IMR-90 (cell line): Measurements from ENCODE around the gene RPL10A. TPM values are rescaled to one million over a fixed set of nuclear protein-coding genes. Genes with fewer than 3 reads are reported as not detected.

Source experiments
- ATAC-seq: fragments of 200-7000 bp; cut with Tn5 transposase; 2 replicates; pipeline ENCODE4 v1.9.1; 2020; ENCODE audit warnings: low read depth, mild to moderate bottlenecking, moderate library complexity
- BruUV-seq: library from RNA; stranded (reverse); fragments of 400-500 nt; replicated peaks from 2 replicates; lab custom pipeline; 2021; lab: Mats Ljungman, UMichigan
- CTCF ChIA-PET: fragments of 300-600 bp; formaldehyde crosslinking; extraction: SDS; loops from one replicate; lab custom pipeline; 2021; ENCODE audit warnings: antibody characterized with exemption; lab: Yijun Ruan, JAX
- POLR2A ChIA-PET: fragments of 300-600 bp; sonication (Branson Sonifier 250); formaldehyde crosslinking; loops from one replicate; lab custom pipeline; 2022; ENCODE audit warnings: antibody characterized with exemption; ENCODE audit not compliant: unreplicated experiment; lab: Charles Lee
- DNase-seq: peaks from one replicate; pipeline ENCODE4 v3.0.0; 2013
- H2AFZ ChIP-seq: replicated peaks from 2 replicates; pipeline ENCODE3; 2013; ENCODE audit warnings: low read length, mild to moderate bottlenecking; ENCODE audit not compliant: poor library complexity
- H2AK5ac ChIP-seq: 2 replicates; pipeline ENCODE4 v1.6.1; 2013; ENCODE audit warnings: low read depth, low read length, inconsistent platforms
- H2AK9ac ChIP-seq: replicated peaks from 2 replicates; pipeline ENCODE3; 2013; ENCODE audit warnings: mild to moderate bottlenecking, low read depth, low read length, moderate library complexity; ENCODE audit not compliant: poor library complexity
- H2BK120ac ChIP-seq: 2 replicates; pipeline ENCODE4 v1.6.1; 2013; ENCODE audit warnings: low read depth, low read length, inconsistent platforms
- H2BK15ac ChIP-seq: 3 replicates; pipeline ENCODE4 v1.6.1; 2013; ENCODE audit warnings: low read depth, low read length, inconsistent platforms
- H2BK20ac ChIP-seq: 2 replicates; pipeline ENCODE4 v1.6.1; 2013; ENCODE audit warnings: low read depth, mild to moderate bottlenecking, inconsistent platforms, low read length, moderate library complexity
- H2BK5ac ChIP-seq: 2 replicates; pipeline ENCODE4 v1.6.1; 2013; ENCODE audit warnings: mild to moderate bottlenecking, low read depth, low read length, inconsistent platforms; ENCODE audit not compliant: poor library complexity, severe bottlenecking
- H3K14ac ChIP-seq: replicated peaks from 2 replicates; pipeline ENCODE4 v1.6.1; 2013; ENCODE audit warnings: low read depth, low read length, inconsistent platforms
- H3K18ac ChIP-seq: 2 replicates; pipeline ENCODE4 v1.6.1; 2013; ENCODE audit warnings: low read depth, low read length, control low read depth
- H3K23ac ChIP-seq: 2 replicates; pipeline ENCODE4 v1.6.1; 2013; ENCODE audit warnings: low read depth, low read length, inconsistent platforms
- H3K27ac ChIP-seq: 2 replicates; pipeline ENCODE4 v1.5.1; 2013; ENCODE audit warnings: mild to moderate bottlenecking, control low read depth, low read length; ENCODE audit not compliant: insufficient read depth
- H3K27me3 ChIP-seq: 2 replicates; pipeline ENCODE4 v1.6.1; 2013; ENCODE audit warnings: low read length; ENCODE audit not compliant: control insufficient read depth, insufficient read depth
- H3K36me3 ChIP-seq: 2 replicates; pipeline ENCODE4 v1.6.1; 2013; ENCODE audit warnings: low read length, mixed read lengths; ENCODE audit not compliant: control insufficient read depth, insufficient read depth
- H3K4ac ChIP-seq: 2 replicates; pipeline ENCODE4 v1.6.1; 2013; ENCODE audit warnings: low read depth, low read length, inconsistent platforms
- H3K4me1 ChIP-seq: 2 replicates; pipeline ENCODE4 v1.6.1; 2013; ENCODE audit warnings: low read length, mixed read lengths; ENCODE audit not compliant: control insufficient read depth, insufficient read depth
- H3K4me2 ChIP-seq: 2 replicates; pipeline ENCODE4 v1.6.1; 2013; ENCODE audit warnings: low read depth, mild to moderate bottlenecking, control low read depth, low read length, moderate library complexity
- H3K4me3 ChIP-seq: 2 replicates; pipeline ENCODE4 v1.5.1; 2013; ENCODE audit warnings: low read depth, mild to moderate bottlenecking, control low read depth, low read length, moderate library complexity; ENCODE audit not compliant: insufficient read depth
- H3K56ac ChIP-seq: 2 replicates; pipeline ENCODE4 v1.6.1; 2013; ENCODE audit warnings: low read length, inconsistent platforms; ENCODE audit not compliant: insufficient read depth; ENCODE audit errors: extremely low read depth
- H3K79me1 ChIP-seq, 2 experiments: 2 replicates each; pipeline ENCODE4 v1.6.1; 2013; ENCODE audit warnings: low read length in 2 of 2, inconsistent platforms in 1 of 2, low read depth in 1 of 2
- H3K9ac ChIP-seq: 2 replicates; pipeline ENCODE4 v1.6.1; 2013; ENCODE audit warnings: low read depth, low read length, control low read depth
- H3K9me1 ChIP-seq: 2 replicates; pipeline ENCODE4 v1.6.1; 2013; ENCODE audit warnings: low read length, inconsistent platforms; ENCODE audit not compliant: insufficient read depth
- H3K9me3 ChIP-seq: 2 replicates; pipeline ENCODE4 v1.6.1; 2013; ENCODE audit warnings: low read length; ENCODE audit not compliant: control insufficient read depth, insufficient read depth
- H4K20me1 ChIP-seq: 2 replicates; pipeline ENCODE4 v1.6.1; 2013; ENCODE audit warnings: low read length, inconsistent platforms; ENCODE audit not compliant: insufficient read depth
- H4K5ac ChIP-seq: 2 replicates; pipeline ENCODE4 v1.6.1; 2013; ENCODE audit warnings: mild to moderate bottlenecking, low read depth, low read length, control low read depth
- H4K8ac ChIP-seq, 2 experiments: 2 replicates each; pipeline ENCODE4 v1.6.1; 2013; ENCODE audit warnings: low read depth in 2 of 2, low read length in 2 of 2, control low read depth in 1 of 2, inconsistent platforms in 1 of 2
- H4K91ac ChIP-seq: 2 replicates; pipeline ENCODE4 v1.6.1; 2013; ENCODE audit warnings: low read depth, low read length, inconsistent platforms; ENCODE audit not compliant: insufficient read depth
- RCOR1 ChIP-seq: IDR thresholded peaks from 2 replicates; pipeline ENCODE4 v1.6.1; 2012; ENCODE audit warnings: mild to moderate bottlenecking, low read length, improper control_type of control experiment; ENCODE audit not compliant: insufficient replicate concordance
- WGBS, 2 experiments: methylation state at CpG; one replicate each; pipeline versions ENCODE4 v1.1.5 to v1.1.7; 2013; ENCODE audit warnings: missing lambda C conversion rate in 2 of 2; ENCODE audit not compliant: insufficient read length in 1 of 2; ENCODE audit errors: extremely low coverage in 2 of 2; 5-methylcytosine and 5-hydroxymethylcytosine counted together
- dilution Hi-C: fragments of 300-500 bp; cut with HindIII; formaldehyde crosslinking; loops from one replicate; pipeline ENCODE4 v1.14.3; 2018; ENCODE audit warnings: low sequenced_read_pairs; ENCODE audit not compliant: unreplicated experiment
- in situ Hi-C: fragments of 300-500 bp; cut with MboI; formaldehyde crosslinking; loops from 3 replicates; pipeline ENCODE4 v1.14.3; 2019; ENCODE audit warnings: low sequenced_read_pairs, inconsistent platforms, mixed read lengths
- intact Hi-C: fragments of 100-400 bp; cut with micrococcal nuclease; formaldehyde crosslinking; loops from 2 replicates; pipeline ENCODE4 v1.10.0; 2022
- polyA plus RNA-seq, 3 experiments: library from polyadenylated mRNA; depleted of rRNA; stranded (reverse); fragments of >200 nt; gene quantifications; 2 replicates each; pipeline ENCODE4 v1.2.3, GENCODE V29; 2012; ENCODE audit warnings: low replicate concordance in 1 of 3
- total RNA-seq: library from RNA; depleted of rRNA; stranded (reverse); fragments of >200 nt; gene quantifications from 2 replicates; pipeline ENCODE4 v1.2.3, GENCODE V29; 2012

RPL10A gene
- total and polyA plus RNA-seq, 2 of the 4 experiments (the other 2 are of a cell fraction) = 2,310 to 3,153 TPM

GRCh38 chr6:35419961-35420360 lies 48.2 kb upstream of the RPL10A start:
- Histone ChIP-seq H3K56ac (peak overlapping the region; percentile 74), H3K18ac (peak overlapping the region; percentile 8; the same call in 1 of the 2 replicates), H3K4ac (peak overlapping the region; percentile 93), H3K14ac (peak overlapping the region; percentile 57), H2AK9ac (peak overlapping the region; percentile 86), H3K4me1 (peaks cover 27% of the 10 kb centered on the region), H3K79me1 (peaks cover 37 to 70% of the 10 kb centered on the region in 2 experiments), H2BK20ac (peak overlapping the region; percentile 82), H4K91ac (peak overlapping the region; percentile 96), H2BK120ac (peak overlapping the region; percentile 96), H4K8ac (peak overlapping the region; percentile 67 to 87; a peak in 2 of 4 replicates), H4K20me1 (peaks cover 1% of the 10 kb centered on the region), H3K4me2 (no peak overlapping the region), H2BK5ac (peak overlapping the region; percentile 52), H3K27ac (peak overlapping the region; percentile 64), H2AK5ac (peak overlapping the region; percentile 92), H3K9ac (peak overlapping the region; percentile 9; the same call in 1 of the 2 replicates), H3K23ac (peak overlapping the region; percentile 63; the same call in 1 of the 2 replicates), H4K5ac (peak overlapping the region; percentile 25), H2BK15ac (peak overlapping the region; percentile 84; the same call in 1 of the 3 replicates), H3K9me1 (peaks cover 41% of the 10 kb centered on the region), H2AFZ (peak overlapping the region; percentile 33), H3K36me3 (peaks cover 45% of the 10 kb centered on the region), H3K4me3 (no peak overlapping the region), H3K9me3 (no peaks in the 10 kb centered on the region), H3K27me3 (no peaks in the 10 kb centered on the region)
- ChIA-PET CTCF (interaction anchor here (0.9 to 2.6 kb wide), 7 partner anchors 9 to 78 kb away, joined by 3 to 20 read pairs (median 4); partner anchors contain the start of genes PPARD and RPL10A), POLR2A (interaction anchor here (0.8 kb wide), 1 partner anchor 8 kb away, joined by 4 read pairs; no protein-coding TSS in a partner anchor)
- ATAC-seq (no peak), DNase-seq (no peak)
- 94% methylated on average over 3 of the region's 14 CpGs; no CpG with 5 or more reads in 1 of the 2 experiments for WGBS, 2 experiments
- in situ Hi-C loops = no loop called here
- intact Hi-C loops = loop anchor here (1.0 kb wide), 1 partner anchor 29 kb away; no protein-coding TSS in a partner anchor
- BruUV-seq = no TSS peak
- no peak for TF ChIP-seq RCOR1
- dilution Hi-C loops = no loop called here
